Upper lobe of left lung (tissue), 4 donors: ENCODE data around the gene C6orf62.

Experiments
- CTCF ChIP-seq, 6 experiments: fragments of 450-650 bp in 4 of 6; fragments of 200-600 bp in 2 of 6; sonication (generic) in 2 of 6; IDR thresholded peaks; one replicate each; pipeline ENCODE4 v1.5.1; 2016 to 2019; ENCODE audit warnings: antibody characterized with exemption in 6 of 6
- EP300 ChIP-seq, 4 donors: sonication (generic); formaldehyde crosslinking; IDR thresholded peaks; one replicate each; pipeline ENCODE4 v1.5.1; 2017; ENCODE audit warnings: antibody characterized with exemption in 4 of 4, control low read depth in 2 of 4
- POLR2AphosphoS5 ChIP-seq, 2 donors: sonication (generic); formaldehyde crosslinking; IDR thresholded peaks; one replicate each; pipeline ENCODE4 v1.5.1; 2017; ENCODE audit warnings: antibody characterized with exemption in 2 of 2

GRCh38 chr6:24667378-24667803, 51.6 kb downstream of the C6orf62 start:
- TF ChIP-seq CTCF (IDR thresholded peaks at IDR 0.05) (no peak), POLR2AphosphoS5 (IDR thresholded peaks at IDR 0.05) (no peak), EP300 (IDR thresholded peaks at IDR 0.05) (no peak)
